ENCODE data around the gene ITGAE.
"Not testable (repeated sequence)": the region's sequence is repeated elsewhere in the genome, so short reads cannot be mapped to it uniquely, and the experiment has no call there.

The ITGAE gene

GRCh38 chr17:3710951-3711383 is 90.0 kb downstream of the ITGAE start:
- H3K27me3 ChIP-seq (ENCODE audit: control insufficient read depth in 1 of 2, insufficient read depth in 1 of 2, low read length in 2 of 2), result no peaks in the 10 kb centered on the region
- 72% methylated on average over 5 of the region's 5 CpGs for WGBS
- peaks cover 25 to 31% of the 10 kb centered on the region in 2 experiments for H3K36me3 ChIP-seq (ENCODE audit: control insufficient read depth in 1 of 2, insufficient read depth in 2 of 2, low read depth in 1 of 2, low read length in 2 of 2)
- H2AK5ac ChIP-seq (ENCODE audit: low read length, severe bottlenecking), result no peak overlapping the region
- no peak overlapping the region for H2AFZ ChIP-seq (ENCODE audit: low read depth, low read length)
- no peaks in the 10 kb centered on the region for H3K4me1 ChIP-seq (ENCODE audit: control insufficient read depth, insufficient read depth, low read depth, low read length)
- no peak overlapping the region for H2BK15ac ChIP-seq (ENCODE audit: low read depth, poor library complexity, severe bottlenecking)
- H3K9me3 ChIP-seq (ENCODE audit: control insufficient read depth, low read length), result no peaks in the 10 kb centered on the region
- no peak overlapping the region for H3K23ac ChIP-seq (ENCODE audit: low read length in 2 of 2)
- no peak overlapping the region for H3K4ac ChIP-seq (ENCODE audit: low read depth in 1 of 2, low read length in 2 of 2)
- H4K8ac ChIP-seq (ENCODE audit: low read length), result no peak overlapping the region
- peaks cover 2% of the 10 kb centered on the region for H3K79me1 ChIP-seq (replicated peaks; ENCODE audit: low read length, poor library complexity, severe bottlenecking)
- no peak overlapping the region for H3K18ac ChIP-seq (ENCODE audit: low read depth in 1 of 2, low read length in 2 of 2)
- H4K91ac ChIP-seq (ENCODE audit: low read length), result no peak overlapping the region
- H2BK12ac ChIP-seq (ENCODE audit: low read length in 2 of 2), result no peak overlapping the region
- DNase-seq, result peak; percentile 41
- no peak overlapping the region for H2BK120ac ChIP-seq (ENCODE audit: low read depth, low read length)
- H3K4me2 ChIP-seq (ENCODE audit: low read length, poor library complexity, severe bottlenecking), result no peak overlapping the region
- H3K27ac ChIP-seq (ENCODE audit: low read length, poor library complexity, severe bottlenecking), result no peak overlapping the region
- no peak overlapping the region for H3K9ac ChIP-seq (ENCODE audit: low read length)
- no peak overlapping the region for H3K14ac ChIP-seq (ENCODE audit: low read length in 2 of 2)
- H3K4me3 ChIP-seq (ENCODE audit: insufficient read depth in 1 of 2, low read depth in 1 of 2, low read length in 2 of 2), result no peak overlapping the region
- no peak overlapping the region for H2BK5ac ChIP-seq (ENCODE audit: low read depth, low read length, poor library complexity, severe bottlenecking)

GRCh38 chr17:3708366-3708765 is 92.6 kb downstream of the ITGAE start:
- Histone ChIP-seq H3K4me3 (ENCODE audit: insufficient read depth in 1 of 2, low read depth in 1 of 2, low read length in 2 of 2) (no peak overlapping the region), H3K14ac (ENCODE audit: low read length in 2 of 2) (no peak overlapping the region), H3K23ac (ENCODE audit: low read length in 2 of 2) (no peak overlapping the region), H3K9me3 (ENCODE audit: control insufficient read depth, low read length) (no peaks in the 10 kb centered on the region), H2AFZ (ENCODE audit: low read depth, low read length) (no peak overlapping the region), H3K4me2 (ENCODE audit: low read length, poor library complexity, severe bottlenecking) (no peak overlapping the region), H2BK5ac (ENCODE audit: low read depth, low read length, poor library complexity, severe bottlenecking) (no peak overlapping the region), H4K8ac (ENCODE audit: low read length) (no peak overlapping the region), H2BK12ac (ENCODE audit: low read length in 2 of 2) (no peak overlapping the region), H3K27ac (ENCODE audit: low read length, poor library complexity, severe bottlenecking) (no peak overlapping the region), H3K9ac (ENCODE audit: low read length) (no peak overlapping the region), H3K79me1 (replicated peaks; ENCODE audit: low read length, poor library complexity, severe bottlenecking) (peaks cover 2% of the 10 kb centered on the region), H2BK120ac (ENCODE audit: low read depth, low read length) (no peak overlapping the region), H2AK5ac (ENCODE audit: low read length, severe bottlenecking) (no peak overlapping the region), H3K4ac (ENCODE audit: low read depth in 1 of 2, low read length in 2 of 2) (no peak overlapping the region), H3K36me3 (ENCODE audit: control insufficient read depth in 1 of 2, insufficient read depth in 2 of 2, low read depth in 1 of 2, low read length in 2 of 2) (peaks cover 15% of the 10 kb centered on the region in 2 experiments), H3K27me3 (ENCODE audit: control insufficient read depth in 1 of 2, insufficient read depth in 1 of 2, low read length in 2 of 2) (no peaks in the 10 kb centered on the region), H3K4me1 (ENCODE audit: control insufficient read depth, insufficient read depth, low read depth, low read length) (no peaks in the 10 kb centered on the region), H4K91ac (ENCODE audit: low read length) (no peak overlapping the region), H2BK15ac (ENCODE audit: low read depth, poor library complexity, severe bottlenecking) (no peak overlapping the region), H3K18ac (ENCODE audit: low read depth in 1 of 2, low read length in 2 of 2) (no peak overlapping the region)
- DNase-seq, result peak; percentile 19
- WGBS, result 96% methylated on average over 3 of the region's 3 CpGs

- H3K36me3 ChIP-seq (ENCODE audit: control insufficient read depth in 1 of 2, insufficient read depth in 2 of 2, low read depth in 1 of 2, low read length in 2 of 2); H2BK12ac ChIP-seq (ENCODE audit: low read length in 2 of 2); H3K23ac ChIP-seq (ENCODE audit: low read length in 2 of 2); H3K79me1 ChIP-seq (replicated peaks; ENCODE audit: low read length, poor library complexity, severe bottlenecking); H3K4me1 ChIP-seq (ENCODE audit: control insufficient read depth, insufficient read depth, low read depth, low read length); H2AFZ ChIP-seq (ENCODE audit: low read depth, low read length); H2BK5ac ChIP-seq (ENCODE audit: low read depth, low read length, poor library complexity, severe bottlenecking); H3K14ac ChIP-seq (ENCODE audit: low read length in 2 of 2); H3K27ac ChIP-seq (ENCODE audit: low read length, poor library complexity, severe bottlenecking); H3K9ac ChIP-seq (ENCODE audit: low read length); H2BK15ac ChIP-seq (ENCODE audit: low read depth, poor library complexity, severe bottlenecking); H3K18ac ChIP-seq (ENCODE audit: low read depth in 1 of 2, low read length in 2 of 2); H3K27me3 ChIP-seq (ENCODE audit: control insufficient read depth in 1 of 2, insufficient read depth in 1 of 2, low read length in 2 of 2); H3K4ac ChIP-seq (ENCODE audit: low read depth in 1 of 2, low read length in 2 of 2); H3K9me3 ChIP-seq (ENCODE audit: control insufficient read depth, low read length); H4K8ac ChIP-seq (ENCODE audit: low read length); DNase-seq; H2BK120ac ChIP-seq (ENCODE audit: low read depth, low read length); H2AK5ac ChIP-seq (ENCODE audit: low read length, severe bottlenecking); H4K91ac ChIP-seq (ENCODE audit: low read length); H3K4me3 ChIP-seq (ENCODE audit: insufficient read depth in 1 of 2, low read depth in 1 of 2, low read length in 2 of 2); H3K4me2 ChIP-seq (ENCODE audit: low read length, poor library complexity, severe bottlenecking): not testable (repeated sequence)
- WGBS, result 100% methylated on average over 1 of the region's 1 CpG
These were observed 95.3 kb downstream of the ITGAE start for GRCh38 chr17:3705718-3705984.

DNA sequence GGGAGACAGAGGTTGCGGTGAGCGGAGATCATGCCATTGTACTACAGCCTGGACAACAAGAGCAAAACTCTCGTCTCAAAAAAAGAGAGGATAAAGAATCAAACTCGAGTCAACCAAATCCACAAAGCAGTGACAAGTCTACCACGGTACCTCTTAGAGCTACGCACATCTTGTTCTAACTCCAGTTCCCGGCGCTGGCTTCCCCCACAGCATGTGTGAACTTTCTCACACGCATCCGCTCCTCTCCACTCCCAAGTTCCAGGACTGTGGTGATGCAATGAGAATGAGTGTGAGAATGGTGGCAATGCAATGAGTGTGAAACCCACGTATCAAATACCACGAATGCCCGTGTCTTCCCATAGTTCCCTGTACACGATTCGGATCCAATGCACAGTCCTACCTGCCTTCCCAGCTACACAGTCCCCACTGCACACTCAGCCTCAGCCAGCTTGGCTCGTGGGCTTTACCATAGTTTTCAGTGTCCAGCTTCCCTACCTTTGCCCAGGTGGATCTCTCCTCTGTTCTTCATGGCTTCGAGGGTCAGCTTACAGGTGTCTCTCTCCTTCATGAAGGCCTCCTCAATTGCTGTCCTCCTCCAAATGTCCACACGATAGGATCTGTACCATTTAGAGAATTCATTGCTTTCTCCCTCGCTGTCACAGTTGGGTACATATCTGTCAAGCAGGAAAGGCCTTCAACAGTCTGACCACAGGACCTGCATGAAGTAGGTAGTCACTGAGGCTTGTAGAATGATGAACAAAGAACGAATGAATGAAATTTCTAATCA is 95.9 kb downstream of the ITGAE start:
- Histone ChIP-seq H2AFZ (ENCODE audit: low read depth, low read length) (no peak overlapping the region), H3K36me3 (ENCODE audit: control insufficient read depth in 1 of 2, insufficient read depth in 2 of 2, low read depth in 1 of 2, low read length in 2 of 2) (no peaks in the 10 kb centered on the region), H3K9ac (ENCODE audit: low read length) (no peak overlapping the region), H2BK5ac (ENCODE audit: low read depth, low read length, poor library complexity, severe bottlenecking) (no peak overlapping the region), H4K8ac (ENCODE audit: low read length) (no peak overlapping the region), H3K4me2 (ENCODE audit: low read length, poor library complexity, severe bottlenecking) (no peak overlapping the region), H3K27me3 (ENCODE audit: control insufficient read depth in 1 of 2, insufficient read depth in 1 of 2, low read length in 2 of 2) (no peaks in the 10 kb centered on the region), H2BK12ac (ENCODE audit: low read length in 2 of 2) (no peak overlapping the region), H3K27ac (ENCODE audit: low read length, poor library complexity, severe bottlenecking) (no peak overlapping the region), H4K91ac (ENCODE audit: low read length) (no peak overlapping the region), H3K4me1 (ENCODE audit: control insufficient read depth, insufficient read depth, low read depth, low read length) (no peaks in the 10 kb centered on the region), H3K18ac (ENCODE audit: low read depth in 1 of 2, low read length in 2 of 2) (no peak overlapping the region), H3K23ac (ENCODE audit: low read length in 2 of 2) (no peak overlapping the region), H3K4me3 (ENCODE audit: insufficient read depth in 1 of 2, low read depth in 1 of 2, low read length in 2 of 2) (no peak overlapping the region), H3K14ac (ENCODE audit: low read length in 2 of 2) (no peak overlapping the region), H3K79me1 (replicated peaks; ENCODE audit: low read length, poor library complexity, severe bottlenecking) (no peaks in the 10 kb centered on the region), H2AK5ac (ENCODE audit: low read length, severe bottlenecking) (no peak overlapping the region), H3K9me3 (ENCODE audit: control insufficient read depth, low read length) (no peaks in the 10 kb centered on the region), H2BK120ac (ENCODE audit: low read depth, low read length) (no peak overlapping the region), H3K4ac (ENCODE audit: low read depth in 1 of 2, low read length in 2 of 2) (no peak overlapping the region), H2BK15ac (ENCODE audit: low read depth, poor library complexity, severe bottlenecking) (no peak overlapping the region)
- WGBS, result 87% methylated on average over 16 of the region's 20 CpGs
- no peak for DNase-seq

All from mesenchymal stem cell (in vitro differentiated cells and primary cell).